ENCODE results near the gene ITGA1.

- no peak for TF ChIP-seq CTCF (IDR thresholded peaks at IDR 0.05 in 4 of 5, conservative IDR thresholded peaks at IDR 0.05 in 1 of 5)
- no peak for TF ChIP-seq POLR2A (IDR thresholded peaks at IDR 0.05)
Measured at GRCh38 chr5:52776116-52776515, 11.6 kb upstream of the ITGA1 start.
